Fibroblast of lung (primary cell): ENCODE data around the gene MYO1H. TPM values are rescaled to one million over a fixed set of nuclear protein-coding genes. Genes with fewer than 3 reads are reported as not detected.

Source experiments
- DNase-seq, 2 donors: peaks; one replicate each; pipeline versions ENCODE4 v3.0.0 to v3.0.0-alpha.2; 2010; ENCODE audit warnings: low read depth in 2 of 2
- H2AFZ ChIP-seq: 2 replicates; pipeline ENCODE4 v1.5.1; 2012; ENCODE audit warnings: low read length, control low read depth, inconsistent platforms
- H3K27ac ChIP-seq: 2 replicates; pipeline ENCODE4 v1.5.1; 2011; ENCODE audit warnings: low read length, control low read depth; ENCODE audit not compliant: insufficient read depth
- H3K27me3 ChIP-seq: 2 replicates; pipeline ENCODE4 v1.5.1; 2011; ENCODE audit warnings: mild to moderate bottlenecking, low read length; ENCODE audit not compliant: control insufficient read depth, insufficient read depth
- H3K36me3 ChIP-seq: 2 replicates; pipeline ENCODE4 v1.5.1; 2011; ENCODE audit warnings: low read length; ENCODE audit not compliant: control insufficient read depth, insufficient read depth
- H3K4me1 ChIP-seq: 2 replicates; pipeline ENCODE4 v1.5.1; 2011; ENCODE audit warnings: low read length; ENCODE audit not compliant: control insufficient read depth, insufficient read depth; ENCODE audit errors: extremely low read depth
- H3K4me2 ChIP-seq: 2 replicates; pipeline ENCODE4 v1.5.1; 2011; ENCODE audit warnings: low read length, control low read depth; ENCODE audit not compliant: insufficient read depth; ENCODE audit errors: extremely low read depth
- H3K4me3 ChIP-seq, 4 experiments: fragments of 200-600 bp in 1 of 4; sonication (generic) in 1 of 4; replicated peaks in 1 of 4; 2 replicates each; pipeline ENCODE4 v1.5.1; 2011 to 2016; ENCODE audit warnings: low read length in 4 of 4, low read depth in 3 of 4, mild to moderate bottlenecking in 3 of 4, control low read depth in 2 of 4, inconsistent platforms in 1 of 4, mixed read lengths in 1 of 4; ENCODE audit not compliant: insufficient read depth in 1 of 4; ENCODE audit errors: control extremely low read depth in 1 of 4
- H3K79me2 ChIP-seq: 2 replicates; pipeline ENCODE4 v1.5.1; 2012; ENCODE audit warnings: mild to moderate bottlenecking, low read length, inconsistent platforms; ENCODE audit not compliant: control insufficient read depth, insufficient read depth
- H3K9ac ChIP-seq: 2 replicates; pipeline ENCODE4 v1.5.1; 2011; ENCODE audit warnings: mild to moderate bottlenecking, low read length, control low read depth; ENCODE audit not compliant: insufficient read depth
- H3K9me3 ChIP-seq: 2 replicates; pipeline ENCODE4 v1.5.1; 2012; ENCODE audit warnings: low read depth, low read length; ENCODE audit not compliant: control insufficient read depth, insufficient read depth
- H4K20me1 ChIP-seq: 2 replicates; pipeline ENCODE4 v1.5.1; 2011; ENCODE audit warnings: low read length; ENCODE audit not compliant: control insufficient read depth, insufficient read depth; ENCODE audit errors: extremely low read depth
- CTCF ChIP-seq, 2 donors: IDR thresholded peaks in 1 of 2; conservative IDR thresholded peaks in 1 of 2; 1 replicate in 1 of 2; 2 replicates in 1 of 2; pipeline ENCODE4 v1.5.1; 2011 to 2012; ENCODE audit warnings: low read length in 2 of 2, control low read depth in 1 of 2, inconsistent platforms in 1 of 2, low read depth in 1 of 2, mild to moderate bottlenecking in 1 of 2
- EZH2 ChIP-seq: IDR thresholded peaks from 2 replicates; pipeline ENCODE4 v1.5.1; 2012; ENCODE audit warnings: low read length, control low read depth, mild to moderate bottlenecking; ENCODE audit errors: missing control alignments
- polyA plus RNA-seq, 2 donors: library from polyadenylated mRNA; depleted of rRNA in 1 of 2; stranded (reverse) in 1 of 2; unstranded in 1 of 2; fragments of >200 nt; gene quantifications; 2 replicates each; pipeline ENCODE4 v1.2.1, GENCODE V29; 2011 to 2012; ENCODE audit warnings: missing spikeins in 1 of 2
- total RNA-seq: library from RNA; depleted of rRNA; stranded (reverse); fragments of >200 nt; gene quantifications from 2 replicates; pipeline ENCODE4 v1.2.1, GENCODE V29; 2014

The MYO1H gene
- total and polyA plus RNA-seq, 2 donors (not counting 1 experiment from before 2014, with no cell fraction given), result 0.07 TPM; not detected in 1

- no peaks in the 10 kb centered on the region for H4K20me1 ChIP-seq
- TF ChIP-seq EZH2, result no peak
- no peak for TF ChIP-seq CTCF (conservative IDR thresholded peaks at IDR 0.05 in 1 of 2, IDR thresholded peaks at IDR 0.05 in 1 of 2; ENCODE audit: low read depth in 1 of 2, low read length in 2 of 2)
- DNase-seq, result no peak
- peaks cover 41% of the 10 kb centered on the region for H3K79me2 ChIP-seq
- H3K4me2 ChIP-seq, result no peak overlapping the region
- no peak overlapping the region for H3K9ac ChIP-seq
- no peak overlapping the region for H2AFZ ChIP-seq
- no peak overlapping the region for H3K27ac ChIP-seq
- H3K9me3 ChIP-seq, result no peaks in the 10 kb centered on the region
- peaks cover 6% of the 10 kb centered on the region for H3K4me1 ChIP-seq
- no peaks in the 10 kb centered on the region for H3K27me3 ChIP-seq
- no peak overlapping the region for H3K4me3 ChIP-seq
- H3K36me3 ChIP-seq, result peaks cover 17% of the 10 kb centered on the region
Measured at GRCh38 chr12:109448707-109449390, 101.1 kb downstream of the MYO1H start.

- H4K20me1 ChIP-seq, result no peaks in the 10 kb centered on the region
Measured at GRCh38 chr12:109449845-109450532, 102.3 kb downstream of the MYO1H start.

More at GRCh38 chr12:109449845-109450532, 102.3 kb downstream of the MYO1H start:
- Histone ChIP-seq H3K9me3 (no peaks in the 10 kb centered on the region), H2AFZ (no peak overlapping the region), H3K27ac (no peak overlapping the region), H3K4me3 (no peak overlapping the region), H3K4me1 (peaks cover 6% of the 10 kb centered on the region), H3K27me3 (no peaks in the 10 kb centered on the region), H3K36me3 (peaks cover 21% of the 10 kb centered on the region), H3K4me2 (no peak overlapping the region), H3K9ac (no peak overlapping the region), H3K79me2 (peaks cover 44% of the 10 kb centered on the region)
- DNase-seq, result no peak
- TF ChIP-seq CTCF (conservative IDR thresholded peaks at IDR 0.05 in 1 of 2, IDR thresholded peaks at IDR 0.05 in 1 of 2; ENCODE audit: low read depth in 1 of 2, low read length in 2 of 2) (no peak), EZH2 (no peak)
